Colonic mucosa (tissue), 4 donors: ENCODE measurements around the gene NOSTRIN. TPM values are rescaled to one million over a fixed set of nuclear protein-coding genes. Genes with fewer than 3 reads are reported as not detected.

ENCODE experiments used
- DNase-seq: peaks from one replicate; pipeline ENCODE4 v3.0.0-alpha.2; 2020
- H3K27ac ChIP-seq: fragments of 200-600 bp; one replicate; pipeline ENCODE4 v1.8.0; 2021
- H3K27me3 ChIP-seq: fragments of 200-600 bp; one replicate; pipeline ENCODE4 v1.8.0; 2021
- H3K36me3 ChIP-seq: fragments of 200-600 bp; one replicate; pipeline ENCODE4 v1.8.0; 2021
- H3K4me1 ChIP-seq: fragments of 200-600 bp; one replicate; pipeline ENCODE4 v1.8.0; 2021; ENCODE audit warnings: mild to moderate bottlenecking
- H3K4me3 ChIP-seq: fragments of 200-600 bp; one replicate; pipeline ENCODE4 v1.8.0; 2021
- H3K9ac ChIP-seq, 2 donors: one replicate each; pipeline ENCODE4 v1.7.0; 2013; ENCODE audit warnings: control low read depth in 2 of 2, low read depth in 2 of 2, low read length in 2 of 2
- H3K9me3 ChIP-seq: fragments of 200-600 bp; one replicate; pipeline ENCODE4 v1.8.0; 2021
- intact Hi-C: fragments of 100-400 bp; cut with DNase I; formaldehyde crosslinking; loops from one replicate; pipeline ENCODE4 v1.14.1; 2022
- total RNA-seq, 2 donors: library from RNA; stranded (reverse); fragmentation: NEBNext Ultra II Directional in 1 of 2; extraction: Animal tissue kit (Norgen Biotek cat#: 25700) in 1 of 2; gene quantifications; one replicate each; pipeline ENCODE4 v1.2.1, GENCODE V29; 2021
- TF ChIP-seq, protein P1 (sequence below): fragments of 200-600 bp; IDR thresholded peaks from one replicate; pipeline ENCODE4 v1.8.0; 2022; ENCODE audit warnings: antibody characterized with exemption, mild to moderate bottlenecking
- donor health status: healthy.
- donor health status: DM: no; HTN: no; CAD: no.
- donor health status: DM: no; HTN: no; CAD: no.

Gene NOSTRIN
- total RNA-seq, 2 donors from 2014 or later, result 29.0 to 37.2 TPM

GRCh38 chr2:168821992-168822391 is 19.6 kb downstream of the NOSTRIN start:
- no peak for DNase-seq
- Histone ChIP-seq H3K9me3 (no peaks in the 10 kb centered on the region), H3K36me3 (no peaks in the 10 kb centered on the region), H3K9ac (no peak overlapping the region), H3K27me3 (no peaks in the 10 kb centered on the region), H3K4me3 (no peak overlapping the region), H3K27ac (no peak overlapping the region), H3K4me1 (no peaks in the 10 kb centered on the region)
- intact Hi-C loops, result loop anchor here (10.0 kb wide), 1 partner anchor 47 kb away; no protein-coding TSS in a partner anchor
- TF ChIP-seq, protein P1, sequence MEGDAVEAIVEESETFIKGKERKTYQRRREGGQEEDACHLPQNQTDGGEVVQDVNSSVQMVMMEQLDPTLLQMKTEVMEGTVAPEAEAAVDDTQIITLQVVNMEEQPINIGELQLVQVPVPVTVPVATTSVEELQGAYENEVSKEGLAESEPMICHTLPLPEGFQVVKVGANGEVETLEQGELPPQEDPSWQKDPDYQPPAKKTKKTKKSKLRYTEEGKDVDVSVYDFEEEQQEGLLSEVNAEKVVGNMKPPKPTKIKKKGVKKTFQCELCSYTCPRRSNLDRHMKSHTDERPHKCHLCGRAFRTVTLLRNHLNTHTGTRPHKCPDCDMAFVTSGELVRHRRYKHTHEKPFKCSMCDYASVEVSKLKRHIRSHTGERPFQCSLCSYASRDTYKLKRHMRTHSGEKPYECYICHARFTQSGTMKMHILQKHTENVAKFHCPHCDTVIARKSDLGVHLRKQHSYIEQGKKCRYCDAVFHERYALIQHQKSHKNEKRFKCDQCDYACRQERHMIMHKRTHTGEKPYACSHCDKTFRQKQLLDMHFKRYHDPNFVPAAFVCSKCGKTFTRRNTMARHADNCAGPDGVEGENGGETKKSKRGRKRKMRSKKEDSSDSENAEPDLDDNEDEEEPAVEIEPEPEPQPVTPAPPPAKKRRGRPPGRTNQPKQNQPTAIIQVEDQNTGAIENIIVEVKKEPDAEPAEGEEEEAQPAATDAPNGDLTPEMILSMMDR, result no peak

- Histone ChIP-seq H3K4me1 (no peaks in the 10 kb centered on the region), H3K9me3 (no peaks in the 10 kb centered on the region), H3K27ac (no peak overlapping the region), H3K27me3 (no peaks in the 10 kb centered on the region), H3K36me3 (peaks cover 5% of the 10 kb centered on the region), H3K4me3 (no peak overlapping the region), H3K9ac (no peak overlapping the region)
- no peak for DNase-seq
- intact Hi-C loops, result loop anchor here (10.0 kb wide), 1 partner anchor 50 kb away; no protein-coding TSS in a partner anchor
- TF ChIP-seq, protein P1, result no peak
These were observed 22.7 kb downstream of the NOSTRIN start for GRCh38 chr2:168825126-168825525.

DNA sequence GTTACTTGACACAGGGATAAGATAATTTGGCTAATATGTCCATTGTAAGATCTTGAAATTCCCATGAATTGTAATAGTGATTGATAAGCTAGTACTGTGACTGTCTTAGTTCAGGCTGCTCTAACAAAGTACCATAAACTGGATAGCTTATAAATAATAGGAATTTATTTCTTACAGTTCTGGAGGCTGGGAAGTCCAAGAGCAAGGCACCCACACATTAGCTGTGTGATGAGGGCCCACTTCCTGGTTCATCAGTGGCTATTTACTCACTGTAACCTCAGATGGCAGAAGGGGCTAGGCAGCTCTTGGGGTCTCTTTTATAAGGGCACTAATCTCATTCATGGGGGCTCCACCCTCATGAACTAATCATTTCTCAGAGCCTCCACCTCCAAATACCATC is 28.5 kb downstream of the NOSTRIN start:
- no peak overlapping the region for H3K27ac ChIP-seq
- intact Hi-C loops, result no loop called here
- peaks cover 5% of the 10 kb centered on the region for H3K36me3 ChIP-seq
- TF ChIP-seq, protein P1, result no peak
- H3K9ac ChIP-seq, result no peak overlapping the region
- no peak overlapping the region for H3K4me3 ChIP-seq
- H3K4me1 ChIP-seq, result no peaks in the 10 kb centered on the region
- no peaks in the 10 kb centered on the region for H3K9me3 ChIP-seq
- no peak for DNase-seq
- no peaks in the 10 kb centered on the region for H3K27me3 ChIP-seq

DNA sequence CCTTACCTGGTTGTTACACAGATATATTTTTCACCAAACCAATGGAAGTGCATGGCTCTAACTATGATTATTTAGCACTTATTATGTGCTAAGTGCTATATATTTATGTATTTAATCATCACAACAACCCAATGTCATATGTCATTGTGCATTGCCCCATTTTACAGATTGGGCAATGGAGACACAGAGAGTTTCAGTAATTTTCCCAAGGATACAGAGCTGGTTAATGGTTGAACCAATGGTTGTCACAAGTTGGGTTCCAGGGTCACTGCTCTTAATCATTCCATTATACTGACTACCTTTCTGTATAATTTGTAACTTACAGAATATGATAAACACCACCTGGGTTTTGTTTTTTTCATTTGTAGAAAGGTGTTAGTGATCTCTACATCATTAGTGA is 29.2 kb downstream of the NOSTRIN start:
- peaks cover 5% of the 10 kb centered on the region for H3K36me3 ChIP-seq
- no peak overlapping the region for H3K9ac ChIP-seq
- H3K27ac ChIP-seq, result no peak overlapping the region
- H3K9me3 ChIP-seq, result no peaks in the 10 kb centered on the region
- H3K4me1 ChIP-seq, result no peaks in the 10 kb centered on the region
- H3K4me3 ChIP-seq, result no peak overlapping the region
- H3K27me3 ChIP-seq, result no peaks in the 10 kb centered on the region
- DNase-seq, result no peak
- intact Hi-C loops, result no loop called here
- TF ChIP-seq, protein P1, result no peak

GRCh38 chr2:168835969-168836368 is 33.5 kb downstream of the NOSTRIN start:
- DNase-seq, result no peak
- H3K9ac ChIP-seq, result no peak overlapping the region
- H3K4me3 ChIP-seq, result no peak overlapping the region
- H3K27me3 ChIP-seq, result no peaks in the 10 kb centered on the region
- no peak overlapping the region for H3K27ac ChIP-seq
- H3K4me1 ChIP-seq, result no peaks in the 10 kb centered on the region
- H3K9me3 ChIP-seq, result no peaks in the 10 kb centered on the region
- intact Hi-C loops, result no loop called here
- no peaks in the 10 kb centered on the region for H3K36me3 ChIP-seq
- TF ChIP-seq, protein P1, result no peak
